Muscle of back (tissue), 11 donors: ENCODE results near the gene KRT79. TPM values are rescaled to one million over a fixed set of nuclear protein-coding genes. Genes with fewer than 3 reads are reported as not detected.
A peak's percentile ranks its signal among the peaks of the same experiment; 100 is the strongest.
"Not testable (repeated sequence)": the region's sequence is repeated elsewhere in the genome, so short reads cannot be mapped to it uniquely, and the experiment has no call there.

Experiments used
- DNase-seq, 3 donors: peaks; one replicate each; pipeline versions ENCODE4 v3.0.0 to v3.0.0-alpha.2; 2013
- polyA plus RNA-seq, 10 donors: library from polyadenylated mRNA; unstranded; fragments of 120-200 nt; gene quantifications; one replicate each; pipeline ENCODE4 v1.2.1, GENCODE V29; 2013; ENCODE audit not compliant: insufficient read length in 10 of 10

The KRT79 gene
- polyA plus RNA-seq, 10 donors, result 0.21 TPM; not detected in 9

- no peak for DNase-seq
These were observed 27.4 kb upstream of the KRT79 start for GRCh38 chr12:52861511-52861910.

DNA sequence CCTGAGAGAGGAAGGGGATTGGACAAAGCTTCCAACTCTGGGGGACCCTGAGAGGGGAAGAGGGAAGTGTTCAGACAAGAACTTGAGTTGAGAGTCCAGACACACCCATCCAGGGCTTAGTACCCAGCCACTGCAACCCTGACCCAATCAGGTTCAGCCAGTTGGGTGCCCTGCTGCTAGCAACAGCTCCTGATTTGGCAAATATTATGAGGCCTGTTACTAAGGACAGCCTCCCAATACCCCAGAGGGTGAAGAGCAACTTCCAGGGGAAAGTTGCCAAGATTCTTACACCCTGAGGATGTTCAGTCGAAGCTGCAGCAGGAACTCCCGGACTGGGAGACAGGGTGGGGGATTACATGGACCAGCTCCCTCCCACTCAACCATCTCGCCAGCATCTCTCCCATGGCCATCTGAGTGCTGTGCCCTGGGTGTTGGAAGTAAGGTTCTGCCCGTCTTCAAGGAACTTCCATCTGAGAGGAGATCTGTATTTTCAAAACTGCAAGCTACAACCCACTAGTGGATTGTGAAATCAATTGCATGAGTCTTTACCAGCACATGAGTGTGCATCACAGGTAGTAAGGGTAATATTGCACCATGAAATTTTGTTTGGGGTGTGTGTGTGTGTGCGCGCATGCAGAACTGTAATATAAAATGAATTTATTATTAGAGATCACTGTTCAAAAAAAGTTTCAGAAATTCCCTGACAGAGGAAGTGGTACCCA is 26.2 kb upstream of the KRT79 start:
- DNase-seq, result no peak

- DNase-seq, result no peak
These were observed 23.4 kb upstream of the KRT79 start for GRCh38 chr12:52857500-52857899.

DNA sequence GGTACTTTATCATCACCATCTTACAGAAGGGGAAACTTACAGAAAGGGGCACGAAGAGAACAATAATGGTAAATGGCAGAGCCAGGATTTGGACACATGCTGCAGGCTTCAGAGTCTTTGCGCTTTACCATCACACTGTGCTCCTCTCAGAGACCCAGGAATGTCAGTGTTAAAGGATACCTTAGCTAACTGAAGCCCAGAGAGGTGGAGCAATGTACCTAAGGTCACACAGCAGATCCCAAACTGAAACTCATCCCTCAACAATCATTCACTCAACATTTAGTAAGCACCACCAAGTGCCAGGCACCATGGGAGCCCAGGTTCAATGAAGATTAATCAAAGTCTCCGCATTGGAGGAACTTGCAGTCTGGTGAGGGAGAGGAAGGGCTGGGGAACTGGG is 22.7 kb upstream of the KRT79 start:
- no peak for DNase-seq

DNA sequence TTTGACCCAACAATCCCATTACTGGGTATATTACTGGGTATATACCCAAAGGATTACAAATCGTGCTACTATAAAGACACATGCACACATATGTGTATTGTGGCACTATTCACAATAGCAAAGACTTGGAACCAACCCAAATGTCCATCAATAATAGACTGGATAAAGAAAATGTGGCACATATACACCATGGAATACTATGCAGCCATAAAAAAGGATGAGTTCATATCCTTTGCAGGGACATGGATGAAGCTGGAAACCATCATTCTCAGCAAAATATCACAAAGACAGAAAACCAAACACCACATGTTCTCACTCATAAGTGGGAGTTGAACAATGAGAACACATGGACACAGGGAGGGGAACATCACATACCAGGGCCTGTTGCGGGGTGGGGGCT is 22.0 kb upstream of the KRT79 start:
- DNase-seq, result not testable (repeated sequence)

DNA sequence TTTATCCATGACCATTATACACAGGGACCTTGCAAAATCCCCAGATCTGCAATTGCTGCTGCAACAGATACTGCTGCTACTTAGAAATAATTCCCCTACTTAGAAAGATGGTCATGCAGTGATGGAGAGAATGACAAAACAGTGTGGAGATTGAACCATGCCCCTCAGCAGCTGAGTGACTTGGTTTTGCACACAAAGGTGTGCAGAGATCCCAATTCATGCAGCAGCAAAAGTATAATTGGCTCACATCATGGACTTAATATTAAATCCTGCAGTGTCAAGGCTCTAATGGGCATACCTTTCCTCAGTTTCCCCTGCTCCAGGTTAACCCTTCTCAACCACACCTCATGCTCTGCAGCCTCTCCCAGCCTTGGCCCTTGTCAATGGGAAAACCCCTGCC is 17.7 kb upstream of the KRT79 start:
- no peak for DNase-seq

DNA sequence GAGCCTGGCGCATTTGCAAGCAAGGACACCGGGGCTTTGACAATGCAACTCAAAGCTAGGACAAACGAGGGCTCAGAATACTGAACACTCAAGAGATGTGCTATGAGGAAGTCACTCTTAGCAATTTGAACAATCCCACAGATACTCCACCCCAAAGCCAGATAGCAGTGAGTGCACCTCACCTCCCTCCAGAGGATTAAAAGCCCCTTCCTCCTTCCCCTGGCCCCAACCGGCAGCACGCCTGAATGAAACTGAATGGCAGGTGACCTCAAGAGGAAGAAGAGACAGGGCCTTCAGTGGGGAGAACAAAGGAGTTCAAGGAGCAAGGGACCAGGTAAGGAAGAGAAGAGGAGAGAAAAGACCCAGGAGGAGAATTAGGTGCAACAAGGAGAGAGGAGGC is 16.6 kb upstream of the KRT79 start:
- DNase-seq, result no peak

DNA sequence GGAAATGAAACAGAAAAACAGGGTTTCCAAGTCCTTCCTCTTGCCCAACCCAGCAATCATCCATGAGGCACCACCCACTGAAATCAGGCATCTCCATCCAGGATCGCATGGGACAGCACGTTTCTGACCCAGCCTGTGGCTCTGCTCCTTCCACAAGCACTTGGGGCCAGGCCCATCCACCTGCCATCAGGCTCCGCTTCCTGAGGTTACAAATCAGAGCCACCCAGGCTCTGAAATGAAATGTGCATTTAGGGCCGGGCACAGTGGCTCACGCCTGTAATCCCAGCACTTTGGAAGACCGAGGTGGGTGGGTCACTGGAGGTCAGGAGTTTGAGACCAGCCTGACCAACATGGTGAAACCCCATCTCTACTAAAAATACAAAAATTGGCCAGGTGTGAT is 15.4 kb upstream of the KRT79 start:
- no peak for DNase-seq

- no peak for DNase-seq
These were observed 14.6 kb upstream of the KRT79 start, which contains the start of gene KRT78 for GRCh38 chr12:52848661-52849255. TSS of gene KRT78 (minus strand) at chr12:52848994. CDS start at chr12:52848930, 64 bp downstream.

- DNase-seq, result no peak
These were observed 13.4 kb upstream of the KRT79 start for GRCh38 chr12:52847335-52848102.

- DNase-seq, result no peak
These were observed 12.4 kb upstream of the KRT79 start for GRCh38 chr12:52846356-52846970.

DNA sequence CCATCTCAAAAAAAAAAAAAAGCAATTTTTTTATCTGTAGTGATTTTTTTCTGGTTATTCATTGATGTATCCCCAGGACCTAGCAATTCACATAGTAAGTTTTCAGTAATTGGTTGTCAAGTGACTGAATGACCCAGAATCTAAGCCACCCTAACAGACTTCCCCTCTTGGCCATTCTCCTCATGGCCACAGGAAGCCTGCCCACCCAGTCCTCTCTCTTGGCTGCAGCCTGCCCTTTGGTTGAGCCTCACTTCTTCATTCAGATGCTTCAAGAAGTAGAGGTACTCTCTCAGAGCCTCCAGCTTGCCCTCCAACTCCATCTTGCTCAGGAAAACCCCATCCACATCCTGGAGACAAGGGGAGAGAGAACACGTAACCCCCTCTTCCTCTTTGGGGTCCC is 11.8 kb upstream of the KRT79 start:
- no peak for DNase-seq

DNA sequence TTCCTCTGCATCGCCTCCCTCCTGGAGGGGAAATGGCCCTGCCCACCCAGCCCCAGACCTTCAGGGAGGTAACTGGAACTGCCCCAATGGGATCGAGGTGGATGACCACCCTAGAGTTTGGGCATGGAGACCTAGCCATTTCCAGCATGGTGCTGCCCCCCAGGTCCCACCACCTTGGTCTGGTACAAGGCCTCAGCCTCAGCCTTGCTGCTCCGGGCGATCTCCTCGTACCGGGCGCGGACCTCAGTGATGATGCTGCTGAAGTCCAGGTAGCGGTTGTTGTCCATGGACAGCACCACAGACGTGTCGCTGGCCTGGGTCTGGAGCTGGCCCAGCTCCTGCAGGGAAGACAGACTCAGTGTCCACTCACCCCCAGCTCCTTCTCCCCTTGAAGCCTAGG is 10.3 kb upstream of the KRT79 start:
- no peak for DNase-seq

DNA sequence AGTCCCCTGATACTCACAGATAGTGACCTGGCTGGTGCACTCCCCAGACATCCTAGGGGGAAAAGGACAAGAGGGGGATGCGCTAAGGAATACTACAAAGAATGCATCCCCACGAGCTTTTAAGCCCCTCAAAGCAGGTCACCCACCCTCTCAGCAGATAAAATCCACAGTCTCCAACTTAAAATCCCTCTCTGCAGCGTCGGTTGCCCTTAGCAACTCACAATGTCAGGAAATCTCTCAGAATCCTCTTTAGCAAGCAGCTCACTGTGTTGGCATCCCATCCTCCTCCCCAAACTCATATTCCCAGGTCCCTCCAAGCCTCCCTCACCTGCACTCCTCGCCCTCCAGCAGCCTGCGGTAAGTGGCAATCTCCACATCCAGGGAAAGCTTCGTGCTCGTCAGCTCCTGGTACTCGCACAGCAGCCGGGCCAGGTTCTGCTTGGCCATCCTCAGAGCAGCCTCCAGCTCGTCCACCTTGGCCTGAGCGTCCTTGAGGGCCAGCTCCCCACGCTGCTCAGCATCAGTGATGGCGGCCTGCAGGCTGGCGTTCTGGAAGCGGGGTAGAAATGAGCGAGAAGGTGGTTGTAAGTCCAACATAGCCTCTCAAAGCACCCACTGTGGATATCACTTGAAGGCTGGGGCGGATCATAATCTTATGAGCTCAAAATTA is 5.5 kb upstream of the KRT79 start:
- DNase-seq, result no peak

DNA sequence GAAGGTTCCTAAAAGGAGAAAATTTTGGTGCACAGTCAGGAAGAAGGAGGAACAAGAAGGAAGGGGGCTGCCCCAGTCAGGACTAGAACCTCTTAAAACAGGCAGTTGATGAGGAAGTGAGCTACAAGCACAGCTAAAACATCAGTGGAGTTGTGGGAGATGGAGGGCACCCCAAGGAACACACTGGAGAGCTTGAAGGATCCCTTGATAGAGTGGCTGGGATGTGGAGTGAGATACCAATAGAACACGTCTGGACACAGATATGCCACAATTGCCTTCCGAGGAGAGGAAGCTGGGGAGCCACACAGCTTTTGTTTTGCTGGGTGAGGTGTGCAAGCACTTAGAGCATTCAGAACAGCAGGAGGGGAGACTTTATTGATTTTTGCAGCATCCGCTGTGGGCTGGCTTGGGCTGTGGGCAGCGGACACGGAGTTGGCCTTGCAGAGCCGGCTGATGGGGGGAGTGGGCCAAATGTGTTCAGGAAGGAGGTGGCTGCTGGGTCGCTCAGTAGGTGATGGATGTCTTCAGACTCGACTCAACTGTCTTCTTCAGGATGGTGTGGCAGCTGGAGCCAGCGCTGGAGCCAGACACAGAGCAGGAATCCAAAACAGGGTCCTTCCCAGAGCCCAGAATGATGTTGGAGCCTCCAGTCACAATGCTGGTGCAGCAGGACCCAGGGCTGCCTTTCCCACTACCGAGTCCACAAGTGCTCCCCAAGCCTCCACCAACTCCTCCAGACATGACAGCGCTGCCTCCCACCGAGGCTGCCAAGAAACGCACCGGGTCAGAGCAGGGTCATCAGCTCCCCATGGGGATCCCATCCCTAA is 4.7 kb upstream of the KRT79 start:
- DNase-seq, result no peak

- no peak for DNase-seq
These were observed 3.9 kb upstream of the KRT79 start for GRCh38 chr12:52837781-52838608.

GRCh38 chr12:52837413-52837741 is 3.3 kb upstream of the KRT79 start:
- DNase-seq, result peak in 1 of 3 donors; percentile 19

DNA sequence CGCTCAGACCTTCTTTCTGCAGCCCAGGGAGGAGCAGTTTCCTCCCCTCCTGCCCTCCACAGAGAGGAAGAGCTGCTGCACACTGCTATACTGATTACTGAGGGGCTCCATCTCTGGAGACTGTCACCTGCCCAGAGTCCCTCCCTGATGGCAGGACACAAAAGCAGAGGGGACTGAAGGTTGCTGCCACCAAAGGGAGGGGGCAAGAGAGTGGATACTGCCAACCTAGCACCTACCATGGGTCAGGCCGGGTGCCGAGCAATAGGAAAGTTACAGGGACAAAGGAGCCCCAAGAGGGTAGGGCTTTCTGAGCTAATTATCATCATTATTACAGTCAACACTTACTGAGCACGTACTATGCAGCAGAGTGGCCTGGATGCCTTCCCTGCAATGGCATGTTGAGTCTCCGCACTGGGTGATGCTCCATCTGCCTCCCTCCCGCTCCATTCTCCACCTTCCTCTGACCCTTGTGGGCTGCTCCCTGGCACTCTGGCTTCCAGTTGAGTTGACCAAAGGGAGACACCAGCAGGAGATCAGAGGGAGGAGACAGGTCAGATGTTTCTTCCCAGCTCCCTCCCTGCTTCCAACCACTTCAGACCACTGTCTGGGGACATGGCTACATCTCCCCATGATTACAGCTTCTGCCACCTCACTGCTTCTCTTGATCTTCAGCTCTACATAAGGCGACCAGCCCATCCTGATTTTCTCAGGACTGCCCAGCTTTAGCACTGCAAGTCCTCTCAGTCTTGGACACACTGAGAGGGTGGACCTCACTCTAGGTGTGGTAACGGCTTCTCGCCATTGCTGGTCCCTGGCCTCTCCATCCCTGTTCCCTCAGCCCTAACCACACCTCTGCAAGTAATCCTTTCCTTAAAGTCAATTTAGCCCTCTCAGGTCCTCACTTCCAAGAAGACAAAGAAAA is 2.6 kb upstream of the KRT79 start:
- DNase-seq, result no peak

GRCh38 chr12:52836042-52836466 is 1.9 kb upstream of the KRT79 start:
- DNase-seq, result no peak
